Stomach (tissue), 4 donors: Measurements from ENCODE around the gene MSI2.

Source experiments
- CTCF ChIP-seq, 7 experiments: fragments of 450-650 bp in 4 of 7; fragments of 200-600 bp in 3 of 7; sonication (generic) in 3 of 7; IDR thresholded peaks; one replicate each; pipeline ENCODE4 v1.5.1; 2016 to 2019; ENCODE audit warnings: antibody characterized with exemption in 7 of 7, control low read depth in 2 of 7, mild to moderate bottlenecking in 1 of 7
- POLR2A ChIP-seq, 4 donors: fragments of 450-650 bp; IDR thresholded peaks; one replicate each; pipeline ENCODE4 v1.6.1; 2016; ENCODE audit warnings: antibody characterized with exemption in 4 of 4, control low read depth in 2 of 4, mild to moderate bottlenecking in 1 of 4, moderate library complexity in 1 of 4

- TF ChIP-seq CTCF (IDR thresholded peaks at IDR 0.05) (no peak), POLR2A (IDR thresholded peaks at IDR 0.05) (no peak)
Measured at GRCh38 chr17:57438066-57438731, 181.9 kb downstream of the MSI2 start.
